Peyer's patch (tissue), 4 donors: ENCODE results near the gene SPOCK2.

ENCODE experiments used
- POLR2A ChIP-seq, 2 donors: fragments of 450-650 bp; IDR thresholded peaks; one replicate each; pipeline ENCODE4 v1.5.1; 2017; ENCODE audit warnings: antibody characterized with exemption in 2 of 2, mild to moderate bottlenecking in 2 of 2, moderate library complexity in 2 of 2
- TF ChIP-seq, protein P1 (sequence below), 6 experiments: fragments of 450-650 bp in 4 of 6; fragments of 200-600 bp in 2 of 6; sonication (generic) in 1 of 6; IDR thresholded peaks; one replicate each; pipeline ENCODE4 v1.5.1; 2017 to 2019; ENCODE audit warnings: antibody characterized with exemption in 6 of 6, mild to moderate bottlenecking in 3 of 6, moderate library complexity in 1 of 6

DNA sequence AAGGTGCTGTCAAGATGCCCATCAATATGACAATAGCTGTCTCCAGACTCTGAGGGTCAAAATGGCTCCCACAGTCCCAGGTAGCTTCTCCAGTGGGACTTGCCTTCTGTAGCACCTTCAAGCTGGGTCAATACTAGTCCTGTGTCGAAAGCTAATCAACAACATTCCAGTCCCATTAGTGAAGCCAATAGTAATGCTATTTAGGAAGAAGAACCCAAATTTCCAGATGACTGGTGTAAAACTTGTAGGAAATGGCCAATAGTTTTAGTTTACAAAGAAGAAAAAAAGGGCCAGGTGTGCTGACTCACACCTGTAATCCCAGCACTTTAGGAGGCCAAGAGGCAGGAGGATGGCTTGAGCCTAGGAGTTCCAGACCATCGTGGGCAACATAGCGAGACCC, 2.0 kb upstream of the SPOCK2 start:
- TF ChIP-seq, protein P1, sequence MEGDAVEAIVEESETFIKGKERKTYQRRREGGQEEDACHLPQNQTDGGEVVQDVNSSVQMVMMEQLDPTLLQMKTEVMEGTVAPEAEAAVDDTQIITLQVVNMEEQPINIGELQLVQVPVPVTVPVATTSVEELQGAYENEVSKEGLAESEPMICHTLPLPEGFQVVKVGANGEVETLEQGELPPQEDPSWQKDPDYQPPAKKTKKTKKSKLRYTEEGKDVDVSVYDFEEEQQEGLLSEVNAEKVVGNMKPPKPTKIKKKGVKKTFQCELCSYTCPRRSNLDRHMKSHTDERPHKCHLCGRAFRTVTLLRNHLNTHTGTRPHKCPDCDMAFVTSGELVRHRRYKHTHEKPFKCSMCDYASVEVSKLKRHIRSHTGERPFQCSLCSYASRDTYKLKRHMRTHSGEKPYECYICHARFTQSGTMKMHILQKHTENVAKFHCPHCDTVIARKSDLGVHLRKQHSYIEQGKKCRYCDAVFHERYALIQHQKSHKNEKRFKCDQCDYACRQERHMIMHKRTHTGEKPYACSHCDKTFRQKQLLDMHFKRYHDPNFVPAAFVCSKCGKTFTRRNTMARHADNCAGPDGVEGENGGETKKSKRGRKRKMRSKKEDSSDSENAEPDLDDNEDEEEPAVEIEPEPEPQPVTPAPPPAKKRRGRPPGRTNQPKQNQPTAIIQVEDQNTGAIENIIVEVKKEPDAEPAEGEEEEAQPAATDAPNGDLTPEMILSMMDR (IDR thresholded peaks at IDR 0.05): no peak
- TF ChIP-seq POLR2A (IDR thresholded peaks at IDR 0.05): no peak
